PC-3 (cell line): ENCODE measurements around the gene MTHFD1L.

Experiments used
- EZH2 ChIP-seq: fragments of 300-600 bp; sonication (generic); IDR thresholded peaks from one replicate; pipeline ENCODE4 v1.6.1; 2017; ENCODE audit warnings: antibody characterized with exemption, mild to moderate bottlenecking, low read length; ENCODE audit not compliant: unreplicated experiment
- EZH2phosphoT487 ChIP-seq: fragments of 300-600 bp; sonication (generic); IDR thresholded peaks from 2 replicates; pipeline ENCODE4 v1.6.1; 2018; ENCODE audit warnings: mild to moderate bottlenecking, antibody characterized with exemption, low read length, borderline replicate concordance
- TF ChIP-seq, protein P1 (sequence below): fragments of 300-600 bp; sonication (generic); conservative IDR thresholded peaks from 2 replicates; pipeline ENCODE4 v1.5.1; 2017; ENCODE audit warnings: antibody characterized with exemption, low read depth, mild to moderate bottlenecking, low read length

DNA sequence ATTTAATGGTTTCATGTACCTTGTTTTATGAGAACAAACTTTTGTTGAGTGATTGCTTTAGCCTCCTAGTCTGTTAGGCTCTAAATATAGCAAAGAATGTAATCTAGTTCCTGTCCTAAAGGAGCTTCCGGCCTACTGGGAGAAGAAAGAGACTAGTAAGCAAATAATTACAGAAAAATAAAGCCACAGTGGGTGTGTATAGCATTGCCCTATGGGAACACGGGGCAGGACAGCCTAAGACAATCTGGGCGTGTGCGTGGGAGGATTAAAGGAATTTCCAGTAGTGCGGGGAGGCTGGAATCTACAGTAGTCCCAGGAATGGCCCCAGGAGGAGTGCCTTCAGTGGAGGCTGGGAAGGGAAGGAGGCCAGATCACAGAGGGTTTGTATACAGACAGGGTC, 276.2 kb downstream of the MTHFD1L start:
- TF ChIP-seq, protein P1, sequence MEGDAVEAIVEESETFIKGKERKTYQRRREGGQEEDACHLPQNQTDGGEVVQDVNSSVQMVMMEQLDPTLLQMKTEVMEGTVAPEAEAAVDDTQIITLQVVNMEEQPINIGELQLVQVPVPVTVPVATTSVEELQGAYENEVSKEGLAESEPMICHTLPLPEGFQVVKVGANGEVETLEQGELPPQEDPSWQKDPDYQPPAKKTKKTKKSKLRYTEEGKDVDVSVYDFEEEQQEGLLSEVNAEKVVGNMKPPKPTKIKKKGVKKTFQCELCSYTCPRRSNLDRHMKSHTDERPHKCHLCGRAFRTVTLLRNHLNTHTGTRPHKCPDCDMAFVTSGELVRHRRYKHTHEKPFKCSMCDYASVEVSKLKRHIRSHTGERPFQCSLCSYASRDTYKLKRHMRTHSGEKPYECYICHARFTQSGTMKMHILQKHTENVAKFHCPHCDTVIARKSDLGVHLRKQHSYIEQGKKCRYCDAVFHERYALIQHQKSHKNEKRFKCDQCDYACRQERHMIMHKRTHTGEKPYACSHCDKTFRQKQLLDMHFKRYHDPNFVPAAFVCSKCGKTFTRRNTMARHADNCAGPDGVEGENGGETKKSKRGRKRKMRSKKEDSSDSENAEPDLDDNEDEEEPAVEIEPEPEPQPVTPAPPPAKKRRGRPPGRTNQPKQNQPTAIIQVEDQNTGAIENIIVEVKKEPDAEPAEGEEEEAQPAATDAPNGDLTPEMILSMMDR = no peak
- TF ChIP-seq EZH2 (no peak), EZH2phosphoT487 (no peak)
